PC-9 (cell line): ENCODE results near the gene TLR6. TPM values are rescaled to one million over a fixed set of nuclear protein-coding genes. Genes with fewer than 3 reads are reported as not detected.

Experiments used
- Bru-seq: library from RNA; stranded (reverse); fragments of 400-500 nt; gene quantifications from one replicate; lab custom pipeline; 2021; lab: Mats Ljungman, UMichigan
- BruChase-seq, 2 experiments: library from RNA; stranded (reverse); fragments of 400-500 nt; gene quantifications; one replicate each; lab custom pipeline; 2021; lab: Mats Ljungman, UMichigan
- BruUV-seq: library from RNA; stranded (reverse); fragments of 400-500 nt; replicated peaks from 2 replicates; lab custom pipeline; 2021; lab: Mats Ljungman, UMichigan
- CTCF ChIA-PET: fragments of 300-600 bp; sonication (Branson Sonifier 250); formaldehyde crosslinking; loops from one replicate; lab custom pipeline; 2022; ENCODE audit warnings: antibody characterized with exemption; lab: Charles Lee
- POLR2A ChIA-PET: fragments of 300-600 bp; sonication (Branson Sonifier 250); formaldehyde crosslinking; loops from one replicate; lab custom pipeline; 2022; ENCODE audit warnings: antibody characterized with exemption; ENCODE audit not compliant: unreplicated experiment; lab: Charles Lee
- DNase-seq, 2 experiments: peaks; one replicate each; pipeline versions ENCODE4 v3.0.0 to v3.0.0-alpha.2; 2015 to 2022; ENCODE audit warnings: mixed read lengths in 1 of 2
- H2AFZ ChIP-seq: fragments of 200-600 bp; sonication (generic); 2 replicates; pipeline ENCODE4 v1.8.1; 2017; ENCODE audit warnings: antibody characterized with exemption
- H3F3A ChIP-seq: fragments of 200-600 bp; sonication (generic); 2 replicates; pipeline ENCODE4 v1.8.1; 2017; ENCODE audit warnings: antibody characterized with exemption, mild to moderate bottlenecking, low read depth; ENCODE audit not compliant: insufficient read depth
- H3K27ac ChIP-seq: fragments of 200-600 bp; sonication (generic); 2 replicates; pipeline ENCODE4 v1.6.1; 2016; ENCODE audit warnings: mixed run types
- H3K27me3 ChIP-seq: fragments of 200-600 bp; sonication (generic); 2 replicates; pipeline ENCODE4 v1.6.1; 2016; ENCODE audit warnings: low read depth, mixed run types; ENCODE audit not compliant: insufficient read depth
- H3K36me3 ChIP-seq: fragments of 200-600 bp; sonication (generic); 2 replicates; pipeline ENCODE4 v1.6.1; 2016; ENCODE audit warnings: low read depth, mixed run types
- H3K4me1 ChIP-seq: fragments of 200-600 bp; sonication (generic); replicated peaks from 2 replicates; pipeline ENCODE4 v1.6.1; 2016; ENCODE audit warnings: mixed run types; ENCODE audit not compliant: insufficient read depth
- H3K4me2 ChIP-seq: fragments of 200-600 bp; sonication (generic); 2 replicates; pipeline ENCODE4 v1.6.1; 2017; ENCODE audit warnings: mixed run types
- H3K4me3 ChIP-seq: fragments of 200-600 bp; sonication (generic); 2 replicates; pipeline ENCODE4 v1.6.1; 2016; ENCODE audit warnings: mixed run types
- H3K79me2 ChIP-seq: fragments of 200-600 bp; sonication (generic); 2 replicates; pipeline ENCODE4 v1.6.1; 2017; ENCODE audit warnings: low read depth, mixed run types
- H3K9me2 ChIP-seq: fragments of 200-600 bp; sonication (generic); 2 replicates; pipeline ENCODE4 v1.8.1; 2017; ENCODE audit warnings: mild to moderate bottlenecking; ENCODE audit not compliant: insufficient read depth
- H3K9me3 ChIP-seq: fragments of 200-600 bp; sonication (generic); 2 replicates; pipeline ENCODE4 v1.8.1; 2016; ENCODE audit warnings: low read depth; ENCODE audit not compliant: insufficient read depth
- H4K20me1 ChIP-seq: fragments of 200-600 bp; sonication (generic); 2 replicates; pipeline ENCODE4 v1.8.1; 2017; ENCODE audit not compliant: insufficient read depth
- EZH2 ChIP-seq: fragments of 200-600 bp; sonication (generic); IDR thresholded peaks from 2 replicates; pipeline ENCODE4 v1.8.0; 2017; ENCODE audit warnings: antibody characterized with exemption, low read depth
- intact Hi-C: fragments of 100-400 bp; cut with micrococcal nuclease; formaldehyde crosslinking; loops from one replicate; pipeline ENCODE4 v1.10.0; 2022; ENCODE audit not compliant: unreplicated experiment
- long read RNA-seq: library from polyadenylated mRNA; stranded (forward); transcript quantifications from one replicate; pipeline ENCODE4 v2.0.0, GENCODE V29; 2022
- total RNA-seq: library from RNA; stranded (reverse); gene quantifications from 2 replicates; pipeline ENCODE4 v1.2.3, GENCODE V29; 2021
- TF ChIP-seq, protein P1 (sequence below): fragments of 200-600 bp; sonication (generic); conservative IDR thresholded peaks from 2 replicates; pipeline ENCODE4 v1.6.1; 2017; ENCODE audit warnings: mixed run types, antibody characterized with exemption, mild to moderate bottlenecking, moderate library complexity

TLR6 gene, protein sequence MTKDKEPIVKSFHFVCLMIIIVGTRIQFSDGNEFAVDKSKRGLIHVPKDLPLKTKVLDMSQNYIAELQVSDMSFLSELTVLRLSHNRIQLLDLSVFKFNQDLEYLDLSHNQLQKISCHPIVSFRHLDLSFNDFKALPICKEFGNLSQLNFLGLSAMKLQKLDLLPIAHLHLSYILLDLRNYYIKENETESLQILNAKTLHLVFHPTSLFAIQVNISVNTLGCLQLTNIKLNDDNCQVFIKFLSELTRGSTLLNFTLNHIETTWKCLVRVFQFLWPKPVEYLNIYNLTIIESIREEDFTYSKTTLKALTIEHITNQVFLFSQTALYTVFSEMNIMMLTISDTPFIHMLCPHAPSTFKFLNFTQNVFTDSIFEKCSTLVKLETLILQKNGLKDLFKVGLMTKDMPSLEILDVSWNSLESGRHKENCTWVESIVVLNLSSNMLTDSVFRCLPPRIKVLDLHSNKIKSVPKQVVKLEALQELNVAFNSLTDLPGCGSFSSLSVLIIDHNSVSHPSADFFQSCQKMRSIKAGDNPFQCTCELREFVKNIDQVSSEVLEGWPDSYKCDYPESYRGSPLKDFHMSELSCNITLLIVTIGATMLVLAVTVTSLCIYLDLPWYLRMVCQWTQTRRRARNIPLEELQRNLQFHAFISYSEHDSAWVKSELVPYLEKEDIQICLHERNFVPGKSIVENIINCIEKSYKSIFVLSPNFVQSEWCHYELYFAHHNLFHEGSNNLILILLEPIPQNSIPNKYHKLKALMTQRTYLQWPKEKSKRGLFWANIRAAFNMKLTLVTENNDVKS
- 7.9 and 9.3 TPM in 2 replicates for total RNA-seq
- Bru-seq, nascent RNA = percentile 75 among the genes with signal in this experiment
- BruChase-seq, experiment 1, labeled RNA remaining after a 2-hour chase = percentile 75 among the genes with signal in this experiment
- percentile 74 among the genes with signal in this experiment for BruChase-seq, experiment 2, labeled RNA remaining after a 6-hour chase
- long read RNA-seq, partial matches to known transcripts = 0 of 1 reads
- long read RNA-seq, other reads (novel, unspliced or antisense) = 1 of 1 reads

DNA sequence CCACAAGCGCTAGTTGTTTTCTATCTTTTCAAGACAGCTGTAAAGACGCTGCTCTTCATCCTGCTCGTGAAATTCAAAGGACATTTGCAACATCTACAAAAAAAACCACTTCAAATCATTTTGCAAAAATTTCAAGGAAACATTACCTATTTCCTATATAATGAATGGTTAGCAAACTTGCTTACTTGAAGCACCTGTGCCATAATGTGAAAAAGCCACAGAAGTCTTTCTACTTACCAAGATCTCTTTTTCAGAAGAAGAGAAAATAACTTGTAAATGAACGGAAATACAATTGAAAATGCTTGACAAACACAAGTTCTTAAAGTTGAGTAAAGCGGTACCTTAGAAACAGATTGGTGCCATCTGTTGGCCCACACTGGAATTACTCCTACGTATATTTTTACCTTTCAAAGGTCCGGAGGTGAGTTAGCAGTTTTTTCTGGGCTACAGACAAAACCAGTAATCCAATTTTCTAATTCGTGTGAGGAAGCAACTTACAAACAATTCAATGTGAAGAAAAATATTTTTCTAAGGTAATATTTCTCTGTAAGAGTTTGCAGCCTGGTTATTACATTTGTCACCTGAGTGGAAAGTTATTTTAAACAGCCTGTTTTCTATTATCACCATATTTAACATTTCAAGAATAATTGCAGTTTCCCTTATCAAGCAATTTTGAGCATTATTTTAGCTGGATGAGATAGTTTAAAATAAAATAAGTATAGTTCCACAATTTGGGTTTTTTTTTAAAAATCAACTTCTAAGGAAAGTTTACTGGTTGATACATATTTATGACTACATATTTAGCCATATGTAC is at the start of gene TLR6:
TSS of gene TLR6 (minus strand) at position 294 of the 814 bp plus-strand sequence. CDS start 27,344 bp downstream, outside the sequence.
- no peaks in the 10 kb centered on the region for H3K9me2 ChIP-seq
- no peaks in the 10 kb centered on the region for H3K27me3 ChIP-seq
- BruUV-seq = no TSS peak
- ChIA-PET CTCF (interaction anchor here (0.6 to 1.9 kb wide), 4 partner anchors 42 to 211 kb away, joined by 3 to 23 read pairs (median 5); partner anchors contain the start of gene TLR10), POLR2A (no interaction called here)
- peak within 1 kb of the TSS; percentile 31; the same call in 1 of the 2 replicates for H2AFZ ChIP-seq
- H3K27ac ChIP-seq = peak within 1 kb of the TSS; percentile 93
- TF ChIP-seq EZH2 = no peak
- TF ChIP-seq, protein P1, sequence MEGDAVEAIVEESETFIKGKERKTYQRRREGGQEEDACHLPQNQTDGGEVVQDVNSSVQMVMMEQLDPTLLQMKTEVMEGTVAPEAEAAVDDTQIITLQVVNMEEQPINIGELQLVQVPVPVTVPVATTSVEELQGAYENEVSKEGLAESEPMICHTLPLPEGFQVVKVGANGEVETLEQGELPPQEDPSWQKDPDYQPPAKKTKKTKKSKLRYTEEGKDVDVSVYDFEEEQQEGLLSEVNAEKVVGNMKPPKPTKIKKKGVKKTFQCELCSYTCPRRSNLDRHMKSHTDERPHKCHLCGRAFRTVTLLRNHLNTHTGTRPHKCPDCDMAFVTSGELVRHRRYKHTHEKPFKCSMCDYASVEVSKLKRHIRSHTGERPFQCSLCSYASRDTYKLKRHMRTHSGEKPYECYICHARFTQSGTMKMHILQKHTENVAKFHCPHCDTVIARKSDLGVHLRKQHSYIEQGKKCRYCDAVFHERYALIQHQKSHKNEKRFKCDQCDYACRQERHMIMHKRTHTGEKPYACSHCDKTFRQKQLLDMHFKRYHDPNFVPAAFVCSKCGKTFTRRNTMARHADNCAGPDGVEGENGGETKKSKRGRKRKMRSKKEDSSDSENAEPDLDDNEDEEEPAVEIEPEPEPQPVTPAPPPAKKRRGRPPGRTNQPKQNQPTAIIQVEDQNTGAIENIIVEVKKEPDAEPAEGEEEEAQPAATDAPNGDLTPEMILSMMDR = peak; percentile 83
- H3K4me3 ChIP-seq = peak within 1 kb of the TSS; percentile 25; the same call in 1 of the 2 replicates
- H4K20me1 ChIP-seq = no peaks in the 10 kb centered on the region
- peaks cover 26% of the 10 kb centered on the region for H3K4me1 ChIP-seq
- H3K79me2 ChIP-seq = no peaks in the 10 kb centered on the region
- no peaks in the 10 kb centered on the region; the same call in 1 of the 2 replicates for H3K9me3 ChIP-seq
- H3F3A ChIP-seq = peaks cover 17% of the 10 kb centered on the region
- no peaks in the 10 kb centered on the region for H3K36me3 ChIP-seq
- intact Hi-C loops = loop anchor here (1.0 to 10.0 kb wide), 6 partner anchors 54 to 792 kb away; partner anchors contain the start of genes TLR1 and TLR10
- DNase-seq = peak; percentile 60 to 69
- peak within 1 kb of the TSS; percentile 68 for H3K4me2 ChIP-seq

DNA sequence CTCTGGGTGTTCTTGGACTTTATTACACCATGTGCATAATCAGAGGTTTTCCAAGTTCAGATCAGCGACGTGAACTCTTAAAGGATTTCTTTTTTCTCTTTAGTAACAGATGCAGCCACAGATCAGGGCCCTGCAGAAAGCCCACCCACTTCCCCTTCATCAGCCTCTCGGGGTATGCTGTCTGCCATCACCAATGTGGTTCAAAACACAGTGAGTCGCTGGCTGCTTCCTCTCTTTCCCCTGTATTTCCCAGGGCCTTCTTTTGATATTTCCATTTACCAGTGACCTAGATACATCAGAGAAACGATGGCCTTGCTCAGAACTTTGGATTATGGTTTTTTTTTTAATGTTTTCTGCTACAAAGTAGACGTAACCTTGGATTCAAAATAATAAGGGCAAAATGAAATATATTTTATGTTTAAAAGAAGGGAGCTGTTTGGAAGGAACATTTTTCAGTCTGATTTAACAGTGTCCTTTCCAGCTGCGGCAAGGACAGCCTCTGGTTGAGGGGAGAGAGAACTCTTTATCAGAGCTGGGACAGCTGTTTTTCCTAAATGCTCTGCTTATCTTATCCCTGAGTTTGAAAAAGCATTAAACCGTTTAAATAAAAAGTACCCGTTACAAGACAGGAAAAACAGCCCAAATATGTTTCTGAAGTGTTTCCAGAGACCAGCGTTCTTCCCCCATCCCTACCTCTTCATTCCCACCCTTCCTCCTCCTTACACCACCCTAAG is 49.2 kb upstream of the TLR6 start:
- intact Hi-C loops = no loop called here

More for the DNA sequence above, 49.2 kb upstream of the TLR6 start:
- no TSS peak for BruUV-seq
- ChIA-PET POLR2A (interaction anchor here (0.6 kb wide), 1 partner anchor 140 kb away, joined by 11 read pairs; no protein-coding TSS in a partner anchor), CTCF (interaction anchor here (0.6 kb wide), 1 partner anchor 527 kb away, joined by 17 read pairs; no protein-coding TSS in a partner anchor)
- TF ChIP-seq EZH2 = no peak
- TF ChIP-seq, protein P1 = no peak
- no peak overlapping the region for H3K27ac ChIP-seq
- H3K79me2 ChIP-seq = no peaks in the 10 kb centered on the region
- no peak overlapping the region for H3K4me2 ChIP-seq
- DNase-seq = no peak
- H3F3A ChIP-seq = no peaks in the 10 kb centered on the region
- H3K9me2 ChIP-seq = no peaks in the 10 kb centered on the region
- H3K4me1 ChIP-seq = no peaks in the 10 kb centered on the region
- no peaks in the 10 kb centered on the region for H3K9me3 ChIP-seq
- no peaks in the 10 kb centered on the region for H4K20me1 ChIP-seq
- H2AFZ ChIP-seq = no peak overlapping the region
- 0 out of 2 replicates have a peak, but pooled peaks cover 5% of the 10 kb centered on the region for H3K36me3 ChIP-seq
- H3K27me3 ChIP-seq = no peaks in the 10 kb centered on the region
- H3K4me3 ChIP-seq = no peak overlapping the region
